HEK293T (cell line): ENCODE results near the gene OBP2B.
"Not testable (repeated sequence)": the region's sequence is repeated elsewhere in the genome, so short reads cannot be mapped to it uniquely, and the experiment has no call there.

ENCODE experiments used
- CTCF ChIA-PET: fragments of 350-600 bp; formaldehyde crosslinking; extraction: SDS; loops from one replicate; lab custom pipeline; 2021; ENCODE audit warnings: antibody characterized with exemption, inconsistent platforms; lab: Yijun Ruan, JAX
- POLR2A ChIA-PET: fragments of 350-600 bp; formaldehyde crosslinking; extraction: SDS; loops from one replicate; lab custom pipeline; 2020; ENCODE audit warnings: antibody characterized with exemption, inconsistent platforms; lab: Yijun Ruan, JAX
- DNase-seq: peaks from one replicate; pipeline ENCODE4 v3.0.0; 2012; ENCODE audit warnings: mixed read lengths; ENCODE audit errors: extremely low spot score
- ARNT ChIP-seq: fragments of 450-650 bp; IDR thresholded peaks from 2 replicates; pipeline ENCODE4 v1.6.1; 2017; ENCODE audit warnings: mild to moderate bottlenecking
- BHLHE40 ChIP-seq: fragments of 450-650 bp; IDR thresholded peaks from 2 replicates; pipeline ENCODE4 v1.6.1; 2016; ENCODE audit warnings: mild to moderate bottlenecking, moderate library complexity, borderline replicate concordance
- CTBP1 ChIP-seq: fragments of 450-650 bp; IDR thresholded peaks from 2 replicates; pipeline ENCODE4 v1.6.1; 2016; ENCODE audit warnings: borderline replicate concordance
- ELF4 ChIP-seq: fragments of 450-650 bp; IDR thresholded peaks from 2 replicates; pipeline ENCODE4 v1.6.1; 2017; ENCODE audit warnings: antibody characterized with exemption
- FOXA1 ChIP-seq: fragments of 450-650 bp; IDR thresholded peaks from 2 replicates; pipeline ENCODE4 v1.6.1; 2016; ENCODE audit warnings: mild to moderate bottlenecking
- FOXK2 ChIP-seq: fragments of 450-650 bp; IDR thresholded peaks from 2 replicates; pipeline ENCODE4 v1.6.1; 2016; ENCODE audit warnings: mild to moderate bottlenecking
- FOXM1 ChIP-seq: fragments of 450-650 bp; IDR thresholded peaks from 2 replicates; pipeline ENCODE4 v1.6.1; 2017; ENCODE audit warnings: mild to moderate bottlenecking, borderline replicate concordance
- HDGF ChIP-seq: fragments of 450-650 bp; IDR thresholded peaks from 2 replicates; pipeline ENCODE4 v1.6.1; 2017; ENCODE audit warnings: antibody characterized with exemption, borderline replicate concordance
- L3MBTL2 ChIP-seq: fragments of 450-650 bp; conservative IDR thresholded peaks from 2 replicates; pipeline ENCODE4 v1.6.1; 2016; ENCODE audit warnings: mild to moderate bottlenecking
- LEF1 ChIP-seq: fragments of 450-650 bp; IDR thresholded peaks from 2 replicates; pipeline ENCODE4 v1.6.1; 2017; ENCODE audit warnings: mild to moderate bottlenecking, borderline replicate concordance
- NFRKB ChIP-seq: fragments of 450-650 bp; IDR thresholded peaks from 2 replicates; pipeline ENCODE4 v1.6.1; 2016; ENCODE audit warnings: mild to moderate bottlenecking, moderate library complexity
- SP1 ChIP-seq: fragments of 450-650 bp; IDR thresholded peaks from 2 replicates; pipeline ENCODE4 v1.6.1; 2017
- SUZ12 ChIP-seq: fragments of 450-650 bp; IDR thresholded peaks from 2 replicates; pipeline ENCODE4 v1.6.1; 2016; ENCODE audit warnings: mild to moderate bottlenecking
- TARDBP ChIP-seq: fragments of 450-650 bp; IDR thresholded peaks from 2 replicates; pipeline ENCODE4 v1.6.1; 2016
- ZNF384 ChIP-seq: fragments of 450-650 bp; IDR thresholded peaks from 2 replicates; pipeline ENCODE4 v1.6.1; 2016
- TF ChIP-seq, protein P1 (sequence below): fragments of 450-650 bp; IDR thresholded peaks from 2 replicates; pipeline ENCODE4 v1.6.1; 2016

Gene OBP2B

DNA sequence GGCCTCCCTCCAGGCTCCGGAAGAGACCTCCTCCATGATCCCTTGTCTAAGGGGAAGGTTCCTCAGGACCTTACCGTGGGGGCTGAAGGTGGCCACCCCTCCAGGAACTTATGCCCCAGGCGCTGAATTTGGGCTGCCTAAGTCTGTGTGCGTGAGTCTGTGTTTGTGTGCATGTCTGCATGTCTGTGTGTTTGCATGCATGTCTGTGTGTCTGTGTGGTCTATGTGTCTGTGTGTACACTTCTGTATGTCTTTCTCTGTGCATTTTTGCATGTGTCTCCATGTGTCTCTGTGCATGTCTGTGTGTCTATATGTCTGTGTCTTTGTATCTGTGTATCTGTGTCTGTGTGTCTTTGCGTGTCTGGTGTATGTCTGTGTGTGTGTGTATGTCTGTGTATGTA is 45.4 kb upstream of the OBP2B start:
- no peak for TF ChIP-seq FOXM1
- TF ChIP-seq NFRKB = no peak
- no peak for TF ChIP-seq SP1
- no peak for TF ChIP-seq FOXK2
- no peak for TF ChIP-seq CTBP1
- no peak for TF ChIP-seq ARNT
- TF ChIP-seq L3MBTL2 = no peak
- TF ChIP-seq HDGF = no peak
- TF ChIP-seq ELF4 = no peak
- DNase-seq = no peak
- CTCF ChIA-PET = no interaction called here
- POLR2A ChIA-PET = no interaction called here

DNA sequence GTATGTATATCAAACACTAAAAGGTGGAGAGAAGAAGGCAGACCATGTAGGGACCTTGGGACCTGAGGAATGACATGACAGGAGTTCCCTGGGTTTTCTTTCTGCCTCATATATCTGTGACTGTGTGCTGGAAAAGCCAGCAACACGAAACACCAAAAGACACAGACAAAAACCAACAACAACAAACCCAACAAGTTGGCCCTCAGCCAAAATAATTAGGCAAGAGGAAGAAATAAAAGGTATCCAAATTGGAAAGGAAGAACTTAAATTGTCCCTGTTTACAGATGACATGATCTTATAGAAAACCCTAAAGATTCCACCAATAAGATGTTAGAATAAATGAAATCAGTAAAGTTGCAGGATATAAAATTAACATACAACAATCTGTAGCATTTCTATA is 44.2 kb upstream of the OBP2B start:
- ChIA-PET CTCF (no interaction called here), POLR2A (no interaction called here)
- no peak for DNase-seq
- TF ChIP-seq ELF4 (no peak), ZNF384 (no peak), TARDBP (no peak), FOXM1 (no peak), SUZ12 (no peak), NFRKB (no peak), FOXA1 (no peak), HDGF (no peak)
- TF ChIP-seq, protein P1, sequence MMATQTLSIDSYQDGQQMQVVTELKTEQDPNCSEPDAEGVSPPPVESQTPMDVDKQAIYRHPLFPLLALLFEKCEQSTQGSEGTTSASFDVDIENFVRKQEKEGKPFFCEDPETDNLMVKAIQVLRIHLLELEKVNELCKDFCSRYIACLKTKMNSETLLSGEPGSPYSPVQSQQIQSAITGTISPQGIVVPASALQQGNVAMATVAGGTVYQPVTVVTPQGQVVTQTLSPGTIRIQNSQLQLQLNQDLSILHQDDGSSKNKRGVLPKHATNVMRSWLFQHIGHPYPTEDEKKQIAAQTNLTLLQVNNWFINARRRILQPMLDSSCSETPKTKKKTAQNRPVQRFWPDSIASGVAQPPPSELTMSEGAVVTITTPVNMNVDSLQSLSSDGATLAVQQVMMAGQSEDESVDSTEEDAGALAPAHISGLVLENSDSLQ = no peak

DNA sequence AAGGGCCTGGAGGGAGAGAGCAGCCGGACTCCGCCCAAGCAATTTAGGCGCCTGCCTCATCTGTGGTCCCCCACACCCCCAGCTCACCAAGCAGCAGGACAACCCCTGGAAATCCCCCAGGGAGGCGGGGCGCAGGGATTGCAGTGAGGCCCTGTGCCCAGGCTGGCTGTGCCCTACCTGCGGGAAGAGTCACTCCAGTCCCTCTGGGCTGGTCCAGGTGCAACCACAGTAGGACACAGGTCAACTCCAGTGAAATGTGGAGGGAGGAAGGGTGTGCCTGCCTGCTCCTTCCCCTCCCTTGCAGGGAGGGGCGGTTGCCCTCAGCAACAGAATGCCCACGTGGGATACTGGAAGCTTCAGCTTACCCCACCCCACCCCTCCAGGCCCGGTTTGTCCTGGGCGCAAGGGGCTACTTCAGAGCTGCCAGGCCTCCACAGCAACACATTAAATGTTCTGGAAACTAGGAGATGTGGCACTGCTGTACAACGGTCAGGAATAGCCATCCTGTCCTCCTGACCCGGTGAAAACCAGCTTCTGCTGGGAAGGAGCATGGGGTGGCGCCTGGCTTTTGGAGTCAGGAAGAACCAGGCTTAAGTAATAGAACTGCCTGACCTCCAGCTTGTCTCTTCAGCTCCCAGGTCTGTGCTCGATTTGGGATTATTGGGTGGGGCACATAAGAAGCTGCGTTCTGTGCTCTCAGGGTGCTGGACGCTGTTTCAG is 43.4 kb upstream of the OBP2B start:
- DNase-seq = no peak
- CTCF ChIA-PET = interaction anchor here (1.4 kb wide), 1 partner anchor 14 kb away, joined by 3 read pairs; no protein-coding TSS in a partner anchor
- POLR2A ChIA-PET = no interaction called here
- no peak for TF ChIP-seq ARNT
- TF ChIP-seq BHLHE40 = no peak
- TF ChIP-seq HDGF = no peak

DNA sequence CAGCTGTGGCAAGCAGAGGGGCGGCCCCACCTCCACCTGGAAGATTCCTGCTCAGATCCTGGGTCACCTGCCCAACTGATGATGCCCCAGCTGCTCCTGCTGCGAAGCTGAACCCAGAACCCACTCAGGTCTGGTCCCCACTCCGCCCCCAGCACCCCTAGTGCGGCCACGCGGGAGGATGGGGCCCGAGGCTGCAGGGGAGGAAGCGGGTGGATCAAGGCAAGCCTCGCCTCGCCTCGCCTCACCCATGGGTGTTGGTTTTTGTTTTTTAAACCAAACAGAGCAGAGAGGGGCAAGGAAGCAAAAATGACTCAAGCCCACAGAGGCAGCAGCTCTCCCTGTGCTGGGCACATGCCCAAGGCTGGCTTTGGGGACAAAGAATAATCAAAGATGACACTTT is 42.7 kb upstream of the OBP2B start:
- DNase-seq = no peak
- no peak for TF ChIP-seq FOXA1
- TF ChIP-seq TARDBP = no peak
- no peak for TF ChIP-seq BHLHE40
- TF ChIP-seq, protein P1 = no peak
- TF ChIP-seq CTBP1 = no peak
- no peak for TF ChIP-seq NFRKB
- no peak for TF ChIP-seq ZNF384
- no peak for TF ChIP-seq LEF1
- no peak for TF ChIP-seq ELF4
- TF ChIP-seq SUZ12 = no peak
- no peak for TF ChIP-seq ARNT
- TF ChIP-seq SP1 = no peak
- TF ChIP-seq FOXK2 = no peak
- TF ChIP-seq HDGF = no peak
- no peak for TF ChIP-seq FOXM1
- no peak for TF ChIP-seq L3MBTL2
- CTCF ChIA-PET = interaction anchor here (1.4 kb wide), 1 partner anchor 13 kb away, joined by 3 read pairs; no protein-coding TSS in a partner anchor
- POLR2A ChIA-PET = no interaction called here

DNA sequence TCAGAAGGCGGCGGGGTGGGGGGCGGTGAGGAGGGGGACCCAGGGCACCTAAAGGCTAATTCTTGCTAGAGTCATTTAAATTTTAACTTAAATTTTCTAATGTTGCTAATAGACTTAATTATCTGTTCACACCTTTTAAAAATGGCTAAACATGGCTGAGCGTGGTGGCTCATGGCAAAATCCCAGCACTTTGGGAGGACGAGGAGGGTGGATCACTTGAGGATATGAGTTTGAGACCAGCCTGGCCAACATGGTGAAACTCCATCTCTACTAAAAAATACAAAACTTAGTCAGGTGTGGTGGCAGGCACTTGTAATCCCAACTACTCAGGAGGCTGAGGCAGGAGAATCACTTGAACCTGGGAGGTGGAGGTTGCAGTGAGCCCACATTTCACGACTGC is 42.2 kb upstream of the OBP2B start:
- CTCF ChIA-PET, DNase-seq, POLR2A ChIA-PET: not testable (repeated sequence)

DNA sequence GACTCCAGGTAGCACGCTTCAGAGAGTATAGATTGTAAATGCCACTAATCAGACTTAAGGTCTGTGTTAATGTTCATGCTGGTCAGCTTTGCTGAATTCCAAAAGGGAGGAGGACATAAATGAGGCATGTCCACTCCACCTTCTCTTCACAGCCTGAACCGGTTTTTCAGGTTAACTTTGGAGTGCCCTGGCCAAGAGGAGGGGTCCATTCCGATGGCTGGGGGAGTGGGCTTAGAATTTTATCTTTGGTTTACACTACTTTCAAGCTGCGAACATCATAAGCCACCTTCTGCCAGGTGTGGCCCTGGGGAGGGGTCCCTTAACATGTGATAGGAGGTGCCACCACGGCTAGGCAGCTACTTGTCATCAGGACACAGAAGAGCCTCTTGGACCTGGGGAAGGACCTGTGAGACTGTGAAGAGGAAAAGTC is 41.7 kb upstream of the OBP2B start:
- TF ChIP-seq, protein P1 = no peak
- TF ChIP-seq CTBP1 = no peak
- no peak for TF ChIP-seq SP1
- TF ChIP-seq LEF1 = no peak
- no peak for TF ChIP-seq SUZ12
- TF ChIP-seq TARDBP = no peak
- no peak for TF ChIP-seq FOXM1
- no peak for TF ChIP-seq ARNT
- no peak for TF ChIP-seq BHLHE40
- TF ChIP-seq HDGF = no peak
- TF ChIP-seq NFRKB = no peak
- TF ChIP-seq FOXA1 = no peak
- TF ChIP-seq ELF4 = no peak
- TF ChIP-seq FOXK2 = no peak
- no peak for TF ChIP-seq ZNF384
- TF ChIP-seq L3MBTL2 = no peak
- no peak for DNase-seq
- CTCF ChIA-PET = no interaction called here
- POLR2A ChIA-PET = no interaction called here

DNA sequence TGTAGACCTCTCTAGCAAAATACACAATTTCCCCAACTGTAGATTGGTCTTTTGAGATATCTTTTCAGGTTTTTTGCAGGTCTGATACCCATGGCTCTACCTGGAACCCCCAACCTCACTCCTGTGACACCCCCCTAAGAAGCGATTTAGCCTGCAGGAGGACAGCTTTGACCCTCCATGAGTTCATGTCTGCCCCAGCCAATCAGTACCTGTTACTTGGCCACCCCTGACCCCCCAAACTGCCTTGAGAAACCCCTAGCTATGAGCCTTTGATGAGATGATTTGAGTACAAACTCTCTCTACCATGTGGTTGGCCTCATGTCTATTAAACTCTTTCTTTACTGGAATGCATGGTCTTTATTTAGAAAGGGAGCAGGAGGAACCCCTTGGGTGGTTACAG is 40.3 kb upstream of the OBP2B start:
- ChIA-PET POLR2A (no interaction called here), CTCF (no interaction called here)
- no peak for TF ChIP-seq L3MBTL2
- no peak for TF ChIP-seq FOXK2
- TF ChIP-seq FOXM1 = no peak
- TF ChIP-seq, protein P1 = no peak
- TF ChIP-seq BHLHE40 = no peak
- TF ChIP-seq NFRKB = no peak
- no peak for TF ChIP-seq ARNT
- TF ChIP-seq SP1 = no peak
- TF ChIP-seq LEF1 = no peak
- TF ChIP-seq SUZ12 = no peak
- TF ChIP-seq ELF4 = no peak
- no peak for TF ChIP-seq ZNF384
- TF ChIP-seq FOXA1 = no peak
- TF ChIP-seq TARDBP = no peak
- TF ChIP-seq CTBP1 = no peak
- no peak for TF ChIP-seq HDGF
- no peak for DNase-seq
